Measurements from ENCODE around the gene GALNT16.
A peak's percentile ranks its signal among the peaks of the same experiment; 100 is the strongest.

Gene GALNT16

DNA sequence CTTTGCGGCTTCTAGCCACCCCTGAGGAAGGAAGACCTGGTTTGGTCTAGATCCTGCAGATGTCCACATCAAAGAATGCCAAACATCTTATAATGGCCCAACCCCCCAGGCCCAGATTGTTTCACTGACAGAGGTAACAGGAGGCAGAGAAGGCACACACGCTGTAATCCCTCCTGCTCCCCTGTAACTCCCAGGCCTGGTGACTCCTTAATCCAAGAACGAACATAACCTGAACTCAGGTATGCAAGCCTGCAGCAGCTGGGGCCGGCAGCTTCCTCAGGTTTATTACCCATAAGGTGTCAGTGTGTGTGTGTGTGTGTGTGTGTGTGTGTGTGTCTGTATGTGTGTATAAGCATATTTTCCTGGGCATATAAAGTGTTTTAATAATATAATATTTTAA, 85.4 kb downstream of the GALNT16 start:
- TF ChIP-seq, protein P1, sequence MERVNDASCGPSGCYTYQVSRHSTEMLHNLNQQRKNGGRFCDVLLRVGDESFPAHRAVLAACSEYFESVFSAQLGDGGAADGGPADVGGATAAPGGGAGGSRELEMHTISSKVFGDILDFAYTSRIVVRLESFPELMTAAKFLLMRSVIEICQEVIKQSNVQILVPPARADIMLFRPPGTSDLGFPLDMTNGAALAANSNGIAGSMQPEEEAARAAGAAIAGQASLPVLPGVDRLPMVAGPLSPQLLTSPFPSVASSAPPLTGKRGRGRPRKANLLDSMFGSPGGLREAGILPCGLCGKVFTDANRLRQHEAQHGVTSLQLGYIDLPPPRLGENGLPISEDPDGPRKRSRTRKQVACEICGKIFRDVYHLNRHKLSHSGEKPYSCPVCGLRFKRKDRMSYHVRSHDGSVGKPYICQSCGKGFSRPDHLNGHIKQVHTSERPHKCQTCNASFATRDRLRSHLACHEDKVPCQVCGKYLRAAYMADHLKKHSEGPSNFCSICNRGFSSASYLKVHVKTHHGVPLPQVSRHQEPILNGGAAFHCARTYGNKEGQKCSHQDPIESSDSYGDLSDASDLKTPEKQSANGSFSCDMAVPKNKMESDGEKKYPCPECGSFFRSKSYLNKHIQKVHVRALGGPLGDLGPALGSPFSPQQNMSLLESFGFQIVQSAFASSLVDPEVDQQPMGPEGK (CRISPR knock-in tag; IDR thresholded peaks at IDR 0.05; ENCODE audit: borderline replicate concordance), result no peak
- no peak for TF ChIP-seq ZNF70 (CRISPR knock-in tag; IDR thresholded peaks at IDR 0.05)
- TF ChIP-seq ESRRG (CRISPR knock-in tag; IDR thresholded peaks at IDR 0.05), result no peak
- TF ChIP-seq OSR1 (CRISPR knock-in tag; IDR thresholded peaks at IDR 0.05), result no peak
- no peak for TF ChIP-seq ISL1 (CRISPR knock-in tag; IDR thresholded peaks at IDR 0.05)
- no peak for TF ChIP-seq TCF4 (CRISPR knock-in tag; IDR thresholded peaks at IDR 0.05; ENCODE audit: borderline replicate concordance)
- no peak for TF ChIP-seq PPARA (CRISPR knock-in tag; IDR thresholded peaks at IDR 0.05; ENCODE audit: borderline replicate concordance)
- TF ChIP-seq, protein P2, sequence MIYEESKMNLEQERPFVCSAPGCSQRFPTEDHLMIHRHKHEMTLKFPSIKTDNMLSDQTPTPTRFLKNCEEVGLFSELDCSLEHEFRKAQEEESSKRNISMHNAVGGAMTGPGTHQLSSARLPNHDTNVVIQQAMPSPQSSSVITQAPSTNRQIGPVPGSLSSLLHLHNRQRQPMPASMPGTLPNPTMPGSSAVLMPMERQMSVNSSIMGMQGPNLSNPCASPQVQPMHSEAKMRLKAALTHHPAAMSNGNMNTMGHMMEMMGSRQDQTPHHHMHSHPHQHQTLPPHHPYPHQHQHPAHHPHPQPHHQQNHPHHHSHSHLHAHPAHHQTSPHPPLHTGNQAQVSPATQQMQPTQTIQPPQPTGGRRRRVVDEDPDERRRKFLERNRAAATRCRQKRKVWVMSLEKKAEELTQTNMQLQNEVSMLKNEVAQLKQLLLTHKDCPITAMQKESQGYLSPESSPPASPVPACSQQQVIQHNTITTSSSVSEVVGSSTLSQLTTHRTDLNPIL (CRISPR knock-in tag; IDR thresholded peaks at IDR 0.05; ENCODE audit: low read depth), result no peak
- TF ChIP-seq, protein P3, sequence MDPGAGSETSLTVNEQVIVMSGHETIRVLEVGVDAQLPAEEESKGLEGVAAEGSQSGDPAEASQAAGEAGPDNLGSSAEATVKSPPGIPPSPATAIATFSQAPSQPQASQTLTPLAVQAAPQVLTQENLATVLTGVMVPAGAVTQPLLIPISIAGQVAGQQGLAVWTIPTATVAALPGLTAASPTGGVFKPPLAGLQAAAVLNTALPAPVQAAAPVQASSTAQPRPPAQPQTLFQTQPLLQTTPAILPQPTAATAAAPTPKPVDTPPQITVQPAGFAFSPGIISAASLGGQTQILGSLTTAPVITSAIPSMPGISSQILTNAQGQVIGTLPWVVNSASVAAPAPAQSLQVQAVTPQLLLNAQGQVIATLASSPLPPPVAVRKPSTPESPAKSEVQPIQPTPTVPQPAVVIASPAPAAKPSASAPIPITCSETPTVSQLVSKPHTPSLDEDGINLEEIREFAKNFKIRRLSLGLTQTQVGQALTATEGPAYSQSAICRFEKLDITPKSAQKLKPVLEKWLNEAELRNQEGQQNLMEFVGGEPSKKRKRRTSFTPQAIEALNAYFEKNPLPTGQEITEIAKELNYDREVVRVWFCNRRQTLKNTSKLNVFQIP (CRISPR knock-in tag; IDR thresholded peaks at IDR 0.05; ENCODE audit: borderline replicate concordance, low read depth), result no peak
- no peak for TF ChIP-seq BACH2 (CRISPR knock-in tag; IDR thresholded peaks at IDR 0.05; ENCODE audit: borderline replicate concordance)
- TF ChIP-seq ARNTL (CRISPR knock-in tag; IDR thresholded peaks at IDR 0.05; ENCODE audit: borderline replicate concordance, low read depth), result no peak
- TF ChIP-seq ZNF8 (CRISPR knock-in tag; IDR thresholded peaks at IDR 0.05), result no peak
- TF ChIP-seq, protein P4, sequence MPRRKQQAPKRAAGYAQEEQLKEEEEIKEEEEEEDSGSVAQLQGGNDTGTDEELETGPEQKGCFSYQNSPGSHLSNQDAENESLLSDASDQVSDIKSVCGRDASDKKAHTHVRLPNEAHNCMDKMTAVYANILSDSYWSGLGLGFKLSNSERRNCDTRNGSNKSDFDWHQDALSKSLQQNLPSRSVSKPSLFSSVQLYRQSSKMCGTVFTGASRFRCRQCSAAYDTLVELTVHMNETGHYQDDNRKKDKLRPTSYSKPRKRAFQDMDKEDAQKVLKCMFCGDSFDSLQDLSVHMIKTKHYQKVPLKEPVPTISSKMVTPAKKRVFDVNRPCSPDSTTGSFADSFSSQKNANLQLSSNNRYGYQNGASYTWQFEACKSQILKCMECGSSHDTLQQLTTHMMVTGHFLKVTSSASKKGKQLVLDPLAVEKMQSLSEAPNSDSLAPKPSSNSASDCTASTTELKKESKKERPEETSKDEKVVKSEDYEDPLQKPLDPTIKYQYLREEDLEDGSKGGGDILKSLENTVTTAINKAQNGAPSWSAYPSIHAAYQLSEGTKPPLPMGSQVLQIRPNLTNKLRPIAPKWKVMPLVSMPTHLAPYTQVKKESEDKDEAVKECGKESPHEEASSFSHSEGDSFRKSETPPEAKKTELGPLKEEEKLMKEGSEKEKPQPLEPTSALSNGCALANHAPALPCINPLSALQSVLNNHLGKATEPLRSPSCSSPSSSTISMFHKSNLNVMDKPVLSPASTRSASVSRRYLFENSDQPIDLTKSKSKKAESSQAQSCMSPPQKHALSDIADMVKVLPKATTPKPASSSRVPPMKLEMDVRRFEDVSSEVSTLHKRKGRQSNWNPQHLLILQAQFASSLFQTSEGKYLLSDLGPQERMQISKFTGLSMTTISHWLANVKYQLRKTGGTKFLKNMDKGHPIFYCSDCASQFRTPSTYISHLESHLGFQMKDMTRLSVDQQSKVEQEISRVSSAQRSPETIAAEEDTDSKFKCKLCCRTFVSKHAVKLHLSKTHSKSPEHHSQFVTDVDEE (CRISPR knock-in tag; IDR thresholded peaks at IDR 0.05), result no peak
- TF ChIP-seq GLIS3 (CRISPR knock-in tag; IDR thresholded peaks at IDR 0.05), result no peak
- TF ChIP-seq, protein P5, sequence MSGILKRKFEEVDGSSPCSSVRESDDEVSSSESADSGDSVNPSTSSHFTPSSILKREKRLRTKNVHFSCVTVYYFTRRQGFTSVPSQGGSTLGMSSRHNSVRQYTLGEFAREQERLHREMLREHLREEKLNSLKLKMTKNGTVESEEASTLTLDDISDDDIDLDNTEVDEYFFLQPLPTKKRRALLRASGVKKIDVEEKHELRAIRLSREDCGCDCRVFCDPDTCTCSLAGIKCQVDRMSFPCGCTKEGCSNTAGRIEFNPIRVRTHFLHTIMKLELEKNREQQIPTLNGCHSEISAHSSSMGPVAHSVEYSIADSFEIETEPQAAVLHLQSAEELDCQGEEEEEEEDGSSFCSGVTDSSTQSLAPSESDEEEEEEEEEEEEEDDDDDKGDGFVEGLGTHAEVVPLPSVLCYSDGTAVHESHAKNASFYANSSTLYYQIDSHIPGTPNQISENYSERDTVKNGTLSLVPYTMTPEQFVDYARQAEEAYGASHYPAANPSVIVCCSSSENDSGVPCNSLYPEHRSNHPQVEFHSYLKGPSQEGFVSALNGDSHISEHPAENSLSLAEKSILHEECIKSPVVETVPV (CRISPR knock-in tag; IDR thresholded peaks at IDR 0.05), result no peak
- TF ChIP-seq ZFP30 (CRISPR knock-in tag; IDR thresholded peaks at IDR 0.05), result no peak
- no peak for TF ChIP-seq ZFP3 (CRISPR knock-in tag; IDR thresholded peaks at IDR 0.05)
- no peak; the same call in 2 of the 3 replicates for ATAC-seq

DNA sequence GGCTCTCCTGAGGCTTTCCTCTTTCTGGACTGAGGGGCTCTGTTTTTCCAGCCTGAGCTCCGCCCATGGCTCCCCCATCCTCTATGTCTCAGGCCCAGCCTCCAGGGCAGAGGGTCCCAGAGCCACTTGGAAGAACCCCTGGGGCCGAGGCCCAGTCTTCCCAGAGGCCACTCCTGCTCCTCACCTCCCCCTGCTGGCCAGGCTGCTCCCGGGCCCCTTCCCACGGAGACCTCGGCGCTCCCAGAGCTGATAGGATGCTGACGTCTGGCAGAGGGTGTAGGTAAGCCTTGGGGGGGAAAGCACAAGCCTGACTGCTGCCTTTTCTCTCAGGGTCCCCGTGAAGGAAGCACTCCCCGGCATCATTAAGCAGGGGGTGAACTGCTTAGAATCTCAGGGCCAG, 86.8 kb downstream of the GALNT16 start:
- peak; percentile 82 for ATAC-seq
- TF ChIP-seq ISL1 (CRISPR knock-in tag; IDR thresholded peaks at IDR 0.05), result no peak
- TF ChIP-seq, protein P5 (CRISPR knock-in tag; IDR thresholded peaks at IDR 0.05), result no peak
- TF ChIP-seq RARB (CRISPR knock-in tag; IDR thresholded peaks at IDR 0.05), result no peak
- no peak for TF ChIP-seq ESRRG (CRISPR knock-in tag; IDR thresholded peaks at IDR 0.05)
- no peak for TF ChIP-seq ZFP30 (CRISPR knock-in tag; IDR thresholded peaks at IDR 0.05)
- no peak for TF ChIP-seq GLIS3 (CRISPR knock-in tag; IDR thresholded peaks at IDR 0.05)

DNA sequence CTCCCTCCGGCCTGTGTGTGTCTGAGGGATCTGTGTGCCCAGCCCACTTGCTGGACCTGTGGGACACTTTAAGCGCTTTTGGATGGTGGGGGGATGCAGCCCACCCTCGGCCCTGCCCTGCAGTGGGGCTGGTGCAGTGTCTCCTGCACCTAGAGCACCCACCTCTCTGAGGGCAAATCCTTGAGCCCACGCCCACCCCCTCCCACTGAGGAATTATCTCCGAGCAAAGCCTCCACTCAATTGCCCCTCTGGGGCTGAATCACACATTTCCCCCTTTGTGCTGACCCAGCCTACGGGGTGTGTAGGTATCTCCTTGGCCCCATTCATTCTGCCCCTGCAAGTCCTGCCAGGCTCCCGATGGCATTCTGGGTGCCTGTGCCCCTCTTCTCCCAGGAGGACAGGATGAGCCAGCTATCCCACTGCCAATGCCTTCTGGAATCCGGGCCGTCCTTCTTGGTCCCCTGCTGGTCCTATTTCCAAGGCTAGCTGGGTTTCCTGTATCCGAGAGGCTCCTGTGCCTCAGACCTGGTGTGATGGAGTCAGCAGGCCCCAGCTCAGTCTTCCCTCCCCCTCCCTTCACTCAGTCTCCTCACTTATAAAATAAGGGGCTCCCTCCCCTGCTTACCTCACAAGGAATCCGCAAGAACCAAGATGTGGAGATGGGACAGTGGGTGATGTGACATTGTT, 89.3 kb downstream of the GALNT16 start:
- ATAC-seq, result no peak
- TF ChIP-seq TOX (CRISPR knock-in tag; IDR thresholded peaks at IDR 0.05; ENCODE audit: borderline replicate concordance), result no peak

All from SK-N-SH treated with all-trans-retinoic acid at 6 μM for 48 hours (cell line).